Ovary (tissue), 9 donors: ENCODE results near the gene ARSA. TPM values are rescaled to one million over a fixed set of nuclear protein-coding genes. Genes with fewer than 3 reads are reported as not detected.

Source experiments
- DNase-seq, 5 donors: peaks; one replicate each; pipeline ENCODE4 v3.0.0-alpha.2; 2019 to 2020
- H3K27ac ChIP-seq, 2 donors: fragments of 200-600 bp; one replicate each; pipeline versions ENCODE4 v1.5.1 to v1.8.0; 2019 to 2022
- H3K27me3 ChIP-seq: fragments of 200-600 bp; one replicate; pipeline ENCODE4 v1.8.0; 2022
- H3K36me3 ChIP-seq: fragments of 200-600 bp; sonication (generic); one replicate; pipeline ENCODE4 v1.5.1; 2019
- H3K4me1 ChIP-seq: one replicate; pipeline ENCODE4 v1.8.1; 2013; ENCODE audit warnings: mild to moderate bottlenecking, moderate library complexity; ENCODE audit not compliant: insufficient read depth
- H3K4me3 ChIP-seq: fragments of 200-600 bp; sonication (generic); one replicate; pipeline ENCODE4 v1.5.1; 2017
- H3K9me3 ChIP-seq, 2 donors: fragments of 200-600 bp in 1 of 2; sonication (generic) in 1 of 2; one replicate each; pipeline versions ENCODE4 v1.5.1 to v1.8.1; 2013 to 2019; ENCODE audit warnings: mild to moderate bottlenecking in 1 of 2, moderate library complexity in 1 of 2
- CTCF ChIP-seq, 3 donors: fragments of 450-650 bp in 2 of 3; fragments of 200-600 bp in 1 of 3; IDR thresholded peaks; one replicate each; pipeline versions ENCODE4 v1.5.1 to v1.8.0; 2016 to 2022; ENCODE audit warnings: antibody characterized with exemption in 3 of 3, mild to moderate bottlenecking in 1 of 3
- EP300 ChIP-seq: sonication (generic); formaldehyde crosslinking; IDR thresholded peaks from one replicate; pipeline ENCODE4 v1.6.1; 2017; ENCODE audit warnings: antibody characterized with exemption
- POLR2A ChIP-seq: fragments of 450-650 bp; IDR thresholded peaks from one replicate; pipeline ENCODE4 v1.6.1; 2017; ENCODE audit warnings: antibody characterized with exemption, mild to moderate bottlenecking, moderate library complexity
- WGBS, 3 donors: extraction: QIAGEN DNeasy Blood & Tissue Kit in 1 of 3; methylation state at CpG; one replicate each; pipeline versions ENCODE4 v1.1.5 to v1.1.7; 2013 to 2017; 5-methylcytosine and 5-hydroxymethylcytosine counted together
- intact Hi-C, 4 donors: fragments of 100-400 bp; cut with DNase I; formaldehyde crosslinking; loops; one replicate each; pipeline versions ENCODE4 v1.11.0 to v1.15.1; 2022 to 2023
- polyA plus RNA-seq, 2 donors: library from polyadenylated mRNA; stranded (reverse); fragments of 200-250 nt in 1 of 2; fragments of 350-450 nt in 1 of 2; fragmentation: Illumina TruSeq in 1 of 2; extraction: RNeasy Lipid Tissue Mini Kit (QIAGEN cat#74804) in 1 of 2; gene quantifications; one replicate each; pipeline ENCODE4 v1.2.3, GENCODE V29; 2013 to 2014
- total RNA-seq, 7 donors: library from RNA; depleted of rRNA in 2 of 7; stranded (reverse); fragments of >200 nt in 2 of 7; fragmentation: NEBNext Ultra II Directional in 3 of 7; extraction: Animal tissue kit (Norgen Biotek cat#: 25700) in 3 of 7; gene quantifications; one replicate each; pipeline versions ENCODE4 v1.1.0 to v1.2.4, GENCODE V29; 2016 to 2023
- donor health status: DM: no; HTN: no; CAD: no; lungs with moderate emphysema.
- donor health status: DM: no; HTN: no; CAD: no.
- donor health status: Bipolar disorder and iron deficiency.
- donor health status: DM: yes; HTN: yes; CAD: no.
- donor health status: DM: no; HTN: no; CAD: no.
- donor health status: DM: yes; HTN: yes; CAD: no.

The ARSA gene
- total and polyA plus RNA-seq, 9 donors, result 2.1 to 51.6 (median 13.1) TPM

- DNase-seq, result no peak
- intact Hi-C loops, result no loop called here
- TF ChIP-seq POLR2A (no peak), CTCF (IDR thresholded peaks at IDR 0.05) (no peak), EP300 (no peak)
- Histone ChIP-seq H3K27me3 (no peaks in the 10 kb centered on the region), H3K9me3 (no peaks in the 10 kb centered on the region), H3K36me3 (no peaks in the 10 kb centered on the region), H3K27ac (no peak within 1 kb of the TSS), H3K4me3 (no peak within 1 kb of the TSS), H3K4me1 (peaks cover 12% of the 10 kb centered on the region)
- WGBS, 3 donors, result 5 to 10% (median 9%) methylated on average over 44 to 63 of the region's 63 CpGs
Measured at GRCh38 chr22:50577987-50578775, 49.8 kb downstream of the ARSA start, which contains the start of gene CPT1B. Gene CPT1B, minus strand, starts transcription at chr22:50578427. Its CDS starts 512 bp downstream, at chr22:50577915.

- Histone ChIP-seq H3K4me3 (no peak overlapping the region), H3K27ac (no peak overlapping the region), H3K27me3 (no peaks in the 10 kb centered on the region), H3K36me3 (no peaks in the 10 kb centered on the region), H3K9me3 (no peaks in the 10 kb centered on the region), H3K4me1 (peaks cover 12% of the 10 kb centered on the region)
- TF ChIP-seq CTCF (IDR thresholded peaks at IDR 0.05) (no peak), POLR2A (no peak), EP300 (no peak)
- 26 to 30% (median 29%) methylated on average over 22 to 23 of the region's 23 CpGs for WGBS, 3 donors
- DNase-seq, result no peak
- intact Hi-C loops, result no loop called here
Measured at GRCh38 chr22:50577697-50577986, 50.3 kb downstream of the ARSA start.

GRCh38 chr22:50576806-50577696 is 50.9 kb downstream of the ARSA start:
- no peak overlapping the region for H3K27ac ChIP-seq
- no peak for TF ChIP-seq CTCF (IDR thresholded peaks at IDR 0.05)
- TF ChIP-seq EP300, result no peak
- no peak for TF ChIP-seq POLR2A
- intact Hi-C loops, result no loop called here

GRCh38 chr22:50576070-50576469 is 51.9 kb downstream of the ARSA start:
- intact Hi-C loops, result no loop called here
- TF ChIP-seq POLR2A, result no peak
- TF ChIP-seq CTCF (IDR thresholded peaks at IDR 0.05), result no peak
- no peak for TF ChIP-seq EP300
- no peak for DNase-seq
- no peak overlapping the region for H3K27ac ChIP-seq
- peaks cover 9% of the 10 kb centered on the region for H3K4me1 ChIP-seq
- no peaks in the 10 kb centered on the region for H3K36me3 ChIP-seq
- WGBS, 3 donors, result 42 to 54% (median 48%) methylated on average over 5 of the region's 5 CpGs
- H3K9me3 ChIP-seq, result no peaks in the 10 kb centered on the region
- H3K27me3 ChIP-seq, result no peaks in the 10 kb centered on the region
- H3K4me3 ChIP-seq, result no peak overlapping the region

More at GRCh38 chr22:50576806-50577696, 50.9 kb downstream of the ARSA start:
- H3K4me1 ChIP-seq, result peaks cover 12% of the 10 kb centered on the region
- no peaks in the 10 kb centered on the region for H3K36me3 ChIP-seq
- H3K9me3 ChIP-seq, result no peaks in the 10 kb centered on the region
- no peak overlapping the region for H3K4me3 ChIP-seq
- no peak for DNase-seq
- no peaks in the 10 kb centered on the region for H3K27me3 ChIP-seq
- 76 to 83% (median 80%) methylated on average over 18 of the region's 18 CpGs for WGBS, 3 donors
